Peyer's patch (tissue), 4 donors: ENCODE data around the gene CDKN2A. TPM values are rescaled to one million over a fixed set of nuclear protein-coding genes. Genes with fewer than 3 reads are reported as not detected.

Source experiments
- DNase-seq, 3 donors: peaks; one replicate each; pipeline ENCODE4 v3.0.0-alpha.2; 2017 to 2019
- H3K27ac ChIP-seq, 4 donors: fragments of 200-600 bp; sonication (generic); one replicate each; pipeline ENCODE4 v1.5.1; 2016 to 2019
- H3K27me3 ChIP-seq, 2 donors: fragments of 200-600 bp; sonication (generic); one replicate each; pipeline ENCODE4 v1.5.1; 2019
- H3K36me3 ChIP-seq, 3 donors: fragments of 200-600 bp; sonication (generic); one replicate each; pipeline ENCODE4 v1.5.1; 2016 to 2019
- H3K4me1 ChIP-seq, 4 donors: fragments of 200-600 bp; sonication (generic); one replicate each; pipeline ENCODE4 v1.5.1; 2016 to 2019
- H3K4me3 ChIP-seq, 4 donors: fragments of 200-600 bp; sonication (generic); 1 replicate in 3 of 4; 2 replicates in 1 of 4; pipeline ENCODE4 v1.5.1; 2016 to 2019; ENCODE audit warnings: mild to moderate bottlenecking in 1 of 4
- H3K9me3 ChIP-seq, 4 donors: fragments of 200-600 bp; sonication (generic); one replicate each; pipeline ENCODE4 v1.5.1; 2016 to 2019; ENCODE audit warnings: mild to moderate bottlenecking in 1 of 4
- CTCF ChIP-seq, 6 experiments: fragments of 450-650 bp in 4 of 6; fragments of 200-600 bp in 2 of 6; sonication (generic) in 1 of 6; IDR thresholded peaks; one replicate each; pipeline ENCODE4 v1.5.1; 2017 to 2019; ENCODE audit warnings: antibody characterized with exemption in 6 of 6, mild to moderate bottlenecking in 3 of 6, moderate library complexity in 1 of 6
- POLR2A ChIP-seq, 2 donors: fragments of 450-650 bp; IDR thresholded peaks; one replicate each; pipeline ENCODE4 v1.5.1; 2017; ENCODE audit warnings: antibody characterized with exemption in 2 of 2, mild to moderate bottlenecking in 2 of 2, moderate library complexity in 2 of 2
- total RNA-seq, 4 donors: library from RNA; depleted of rRNA; stranded (reverse); fragments of >200 nt; gene quantifications; one replicate each; pipeline ENCODE4 v1.1.0, GENCODE V29; 2016

Gene CDKN2A
- total RNA-seq, 4 donors from 2014 or later, result 12.9 to 37.1 (median 20.8) TPM; not detected in 1

- Histone ChIP-seq H3K4me3 (no peak overlapping the region), H3K27ac (no peak overlapping the region), H3K9me3 (no peaks in the 10 kb centered on the region), H3K27me3 (peaks cover 5 to 54% of the 10 kb centered on the region in 2 donors), H3K36me3 (no peaks in the 10 kb centered on the region), H3K4me1 (peaks cover 0 to 19% (median 9%) of the 10 kb centered on the region in 4 donors)
- TF ChIP-seq POLR2A (IDR thresholded peaks at IDR 0.05) (no peak), CTCF (IDR thresholded peaks at IDR 0.05) (no peak)
- DNase-seq, result no peak
Measured at GRCh38 chr9:21976334-21976875, 17.8 kb downstream of the CDKN2A start.

- Histone ChIP-seq H3K4me3 (peak overlapping the region; percentile 16 to 57 (median 50)), H3K27ac (no peak overlapping the region), H3K27me3 (peaks cover 5 to 67% of the 10 kb centered on the region in 2 donors), H3K4me1 (peaks cover 0 to 19% (median 9%) of the 10 kb centered on the region in 4 donors), H3K36me3 (no peaks in the 10 kb centered on the region), H3K9me3 (peaks cover 0 to 8% (median 0%) of the 10 kb centered on the region in 4 donors)
- TF ChIP-seq CTCF (IDR thresholded peaks at IDR 0.05) (no peak), POLR2A (IDR thresholded peaks at IDR 0.05) (no peak)
- peak in 2 of 3 donors; percentile 46 to 62 for DNase-seq
Measured at GRCh38 chr9:21974722-21975409, 19.3 kb downstream of the CDKN2A start.

- peaks cover 5 to 69% of the 10 kb centered on the region in 2 donors for H3K27me3 ChIP-seq
- no peak for DNase-seq
- no peak overlapping the region for H3K27ac ChIP-seq
- peak overlapping the region; percentile 16 to 57 (median 50) for H3K4me3 ChIP-seq
- peaks cover 0 to 8% (median 0%) of the 10 kb centered on the region in 4 donors for H3K9me3 ChIP-seq
- peaks cover 0 to 19% (median 9%) of the 10 kb centered on the region in 4 donors for H3K4me1 ChIP-seq
- no peaks in the 10 kb centered on the region for H3K36me3 ChIP-seq
- TF ChIP-seq POLR2A (IDR thresholded peaks at IDR 0.05) (no peak), CTCF (IDR thresholded peaks at IDR 0.05) (no peak)
Measured at GRCh38 chr9:21974343-21974721, 19.9 kb downstream of the CDKN2A start.

- Histone ChIP-seq H3K27ac (no peak overlapping the region), H3K36me3 (no peaks in the 10 kb centered on the region), H3K27me3 (peaks cover 5 to 83% of the 10 kb centered on the region in 2 donors), H3K9me3 (peaks cover 0 to 8% (median 0%) of the 10 kb centered on the region in 4 donors), H3K4me1 (peaks cover 0 to 19% (median 9%) of the 10 kb centered on the region in 4 donors), H3K4me3 (no peak overlapping the region)
- no peak for TF ChIP-seq POLR2A (IDR thresholded peaks at IDR 0.05)
- no peak for TF ChIP-seq CTCF (IDR thresholded peaks at IDR 0.05)
- no peak for DNase-seq
Measured at GRCh38 chr9:21972361-21972760, 21.8 kb downstream of the CDKN2A start.

GRCh38 chr9:21970800-21971640 lies 23.2 kb downstream of the CDKN2A start:
- peaks cover 0 to 19% (median 9%) of the 10 kb centered on the region in 4 donors for H3K4me1 ChIP-seq
- no peak overlapping the region for H3K27ac ChIP-seq
- H3K36me3 ChIP-seq, result no peaks in the 10 kb centered on the region
- DNase-seq, result no peak
- peaks cover 0 to 8% (median 0%) of the 10 kb centered on the region in 4 donors for H3K9me3 ChIP-seq
- H3K27me3 ChIP-seq, result peaks cover 5 to 79% of the 10 kb centered on the region in 2 donors
- TF ChIP-seq CTCF (IDR thresholded peaks at IDR 0.05), result no peak
- TF ChIP-seq POLR2A (IDR thresholded peaks at IDR 0.05), result no peak
- H3K4me3 ChIP-seq, result no peak overlapping the region
